GM23248 (cell line): ENCODE measurements around the gene ANKLE2. TPM values are rescaled to one million over a fixed set of nuclear protein-coding genes. Genes with fewer than 3 reads are reported as not detected.
A peak's percentile ranks its signal among the peaks of the same experiment; 100 is the strongest.

ENCODE experiments used
- DNase-seq: peaks from one replicate; pipeline ENCODE4 v3.0.0-alpha.2; 2015
- H2AFZ ChIP-seq: fragments of 200-600 bp; sonication (generic); 2 replicates; pipeline ENCODE4 v1.6.1; 2016; ENCODE audit warnings: antibody characterized with exemption
- H3F3A ChIP-seq: fragments of 200-600 bp; sonication (generic); 2 replicates; pipeline ENCODE4 v1.6.1; 2016; ENCODE audit warnings: mild to moderate bottlenecking, antibody characterized with exemption, mixed run types; ENCODE audit not compliant: insufficient read depth
- H3K27ac ChIP-seq: fragments of 200-600 bp; sonication (generic); 2 replicates; pipeline ENCODE4 v1.5.1; 2016; ENCODE audit warnings: mild to moderate bottlenecking
- H3K27me3 ChIP-seq: fragments of 200-600 bp; sonication (generic); replicated peaks from 2 replicates; pipeline ENCODE4 v1.6.1; 2016; ENCODE audit warnings: mild to moderate bottlenecking; ENCODE audit not compliant: insufficient read depth
- H3K36me3 ChIP-seq: fragments of 200-600 bp; sonication (generic); 2 replicates; pipeline ENCODE4 v1.6.1; 2016; ENCODE audit warnings: low read depth, mild to moderate bottlenecking
- H3K4me1 ChIP-seq: fragments of 200-600 bp; sonication (generic); 2 replicates; pipeline ENCODE4 v1.6.1; 2016; ENCODE audit warnings: mild to moderate bottlenecking; ENCODE audit not compliant: insufficient read depth
- H3K4me2 ChIP-seq: fragments of 200-600 bp; sonication (generic); one replicate; pipeline ENCODE4 v1.6.1; 2016; ENCODE audit warnings: mild to moderate bottlenecking; ENCODE audit not compliant: unreplicated experiment
- H3K4me3 ChIP-seq: fragments of 200-600 bp; sonication (generic); 2 replicates; pipeline ENCODE4 v1.5.1; 2016; ENCODE audit warnings: mild to moderate bottlenecking
- H3K79me2 ChIP-seq: fragments of 200-600 bp; sonication (generic); 2 replicates; pipeline ENCODE4 v1.6.1; 2016; ENCODE audit warnings: mild to moderate bottlenecking; ENCODE audit not compliant: insufficient read depth
- H3K9ac ChIP-seq: fragments of 200-600 bp; sonication (generic); 2 replicates; pipeline ENCODE4 v1.6.1; 2016; ENCODE audit warnings: mild to moderate bottlenecking
- H3K9me2 ChIP-seq: fragments of 200-600 bp; sonication (generic); 2 replicates; pipeline ENCODE4 v1.6.1; 2016; ENCODE audit warnings: mixed run types, mild to moderate bottlenecking, moderate library complexity; ENCODE audit not compliant: insufficient read depth
- H3K9me3 ChIP-seq: fragments of 200-600 bp; sonication (generic); one replicate; pipeline ENCODE4 v1.6.1; 2017; ENCODE audit warnings: low read depth
- H4K20me1 ChIP-seq: fragments of 200-600 bp; sonication (generic); 2 replicates; pipeline ENCODE4 v1.6.0; 2016; ENCODE audit not compliant: insufficient read depth
- EZH2 ChIP-seq: fragments of 200-600 bp; sonication (generic); IDR thresholded peaks from 2 replicates; pipeline ENCODE4 v1.6.1; 2018; ENCODE audit warnings: antibody characterized with exemption, mild to moderate bottlenecking; ENCODE audit not compliant: insufficient read depth, poor library complexity, severe bottlenecking
- EZH2phosphoT487 ChIP-seq: fragments of 200-600 bp; sonication (generic); IDR thresholded peaks from 2 replicates; pipeline ENCODE4 v1.6.1; 2018; ENCODE audit warnings: antibody characterized with exemption, moderate library complexity, mild to moderate bottlenecking, low read depth; ENCODE audit not compliant: insufficient read depth
- WGBS, 2 experiments: methylation state at CpG; one replicate each; pipeline ENCODE4 v1.1.6; 2015 to 2017; ENCODE audit warnings: low lambda C conversion rate in 2 of 2, low coverage in 1 of 2; ENCODE audit errors: missing lambda C conversion rate in 2 of 2; 5-methylcytosine and 5-hydroxymethylcytosine counted together
- in situ Hi-C: fragments of 300-500 bp; cut with MboI; formaldehyde crosslinking; loops from 2 replicates; pipeline ENCODE4 v1.15.0; 2020
- polyA plus RNA-seq: library from polyadenylated mRNA; unstranded; fragments of >200 nt; fragmentation: Nextera tagmentation; extraction: Ambion mirVana; gene quantifications from 2 replicates; pipeline ENCODE4 v1.2.1, GENCODE V29; 2016
- total RNA-seq: library from RNA; depleted of rRNA; stranded (reverse); fragments of >200 nt; shearing (Covaris generic); gene quantifications from 2 replicates; pipeline ENCODE4 v1.2.3, GENCODE V29; 2014

ANKLE2 gene
- total and polyA plus RNA-seq, 2 experiments from 2014 or later = 49.4 to 69.6 TPM

DNA sequence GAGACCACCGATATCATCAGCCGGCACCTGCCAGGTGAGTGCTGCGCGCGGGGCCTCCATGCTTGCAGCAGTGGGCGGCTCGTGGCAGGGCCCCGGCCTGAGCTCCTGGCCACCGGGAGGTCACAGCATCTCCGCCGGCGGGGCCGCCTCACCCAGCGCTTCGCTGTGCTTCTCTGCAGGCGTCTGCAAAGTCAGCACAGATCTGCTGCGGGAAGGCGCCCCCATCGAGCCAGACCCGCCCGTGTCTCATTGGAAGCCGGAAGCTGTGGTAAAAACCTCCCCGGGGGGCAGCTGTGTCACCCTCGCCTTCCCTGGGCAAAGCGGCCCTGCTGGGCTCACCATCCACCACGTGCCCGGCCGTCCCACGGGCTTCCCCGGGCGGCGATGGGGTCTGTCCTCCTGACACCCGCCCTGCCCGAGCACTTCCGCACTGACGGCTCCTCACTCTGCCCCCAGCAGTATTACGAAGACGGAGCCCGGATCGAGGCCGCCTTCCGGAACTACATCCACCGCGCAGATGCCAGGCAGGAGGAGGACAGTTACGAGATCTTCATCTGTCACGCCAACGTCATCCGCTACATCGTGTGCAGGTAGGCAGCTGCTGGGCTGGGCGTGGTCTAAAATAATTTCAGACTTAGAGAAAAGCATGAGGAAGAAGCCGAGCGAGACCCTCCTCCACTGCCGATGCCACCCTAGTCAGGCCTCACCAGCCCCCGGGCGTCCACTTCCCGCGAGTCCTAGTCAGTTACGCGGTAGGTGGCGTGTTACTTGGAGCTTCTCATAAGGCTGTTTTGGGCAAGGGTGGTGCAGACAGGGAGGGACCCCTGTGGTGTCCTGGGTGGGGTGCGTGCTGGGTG lies 43.9 kb downstream of the ANKLE2 start:
- peaks cover 48% of the 10 kb centered on the region for H3K79me2 ChIP-seq
- H3K9ac ChIP-seq = no peak overlapping the region
- H3K4me2 ChIP-seq = no peak overlapping the region
- TF ChIP-seq EZH2phosphoT487 (no peak), EZH2 (no peak)
- H3F3A ChIP-seq = peaks cover 10% of the 10 kb centered on the region; the same call in 1 of the 2 replicates
- H3K4me1 ChIP-seq = no peaks in the 10 kb centered on the region
- no peak overlapping the region for H3K27ac ChIP-seq
- H4K20me1 ChIP-seq = no peaks in the 10 kb centered on the region
- no peaks in the 10 kb centered on the region for H3K27me3 ChIP-seq
- H3K4me3 ChIP-seq = no peak overlapping the region
- no peak overlapping the region for H2AFZ ChIP-seq
- in situ Hi-C loops = no loop called here
- H3K9me2 ChIP-seq = no peaks in the 10 kb centered on the region
- 95% methylated on average over 58 to 61 of the region's 61 CpGs for WGBS, 2 experiments
- H3K9me3 ChIP-seq = no peaks in the 10 kb centered on the region
- peak; percentile 32 for DNase-seq
- peaks cover 13% of the 10 kb centered on the region; the same call in 1 of the 2 replicates for H3K36me3 ChIP-seq

DNA sequence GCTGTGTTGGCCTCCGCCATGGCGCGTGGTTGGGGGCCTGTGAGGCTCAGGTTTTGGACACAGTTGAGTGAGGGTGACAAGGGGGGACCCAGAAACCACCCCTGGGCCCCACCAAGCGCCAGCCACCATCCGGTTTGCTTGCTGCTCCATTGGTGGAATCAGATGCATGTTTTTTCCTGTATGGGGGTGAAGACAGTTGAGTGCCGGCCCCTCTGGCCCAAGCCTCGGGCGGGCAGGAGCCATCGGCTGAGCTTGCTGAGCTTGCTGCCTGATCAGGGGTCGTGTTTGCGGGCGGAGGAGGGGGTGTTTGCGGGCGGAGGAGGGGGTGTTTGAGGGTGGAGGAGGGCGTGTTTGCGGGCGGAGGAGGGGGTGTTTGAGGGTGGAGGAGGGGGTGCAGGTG lies 44.6 kb downstream of the ANKLE2 start:
- H3K27ac ChIP-seq = no peak overlapping the region
- H3K9me3 ChIP-seq = no peaks in the 10 kb centered on the region
- no peak for TF ChIP-seq EZH2phosphoT487
- no peak for TF ChIP-seq EZH2
- H3K9me2 ChIP-seq = no peaks in the 10 kb centered on the region
- no peak overlapping the region for H3K9ac ChIP-seq
- no peaks in the 10 kb centered on the region for H3K27me3 ChIP-seq
- peaks cover 8% of the 10 kb centered on the region; the same call in 1 of the 2 replicates for H3K36me3 ChIP-seq
- H3K4me1 ChIP-seq = no peaks in the 10 kb centered on the region
- no peak overlapping the region for H3K4me2 ChIP-seq
- DNase-seq = no peak
- H3K4me3 ChIP-seq = no peak overlapping the region
- peaks cover 48% of the 10 kb centered on the region for H3K79me2 ChIP-seq
- 84% methylated on average over 14 to 17 of the region's 17 CpGs for WGBS, 2 experiments
- no peaks in the 10 kb centered on the region for H4K20me1 ChIP-seq
- in situ Hi-C loops = no loop called here
- H2AFZ ChIP-seq = no peak overlapping the region
- peaks cover 4% of the 10 kb centered on the region; the same call in 1 of the 2 replicates for H3F3A ChIP-seq

DNA sequence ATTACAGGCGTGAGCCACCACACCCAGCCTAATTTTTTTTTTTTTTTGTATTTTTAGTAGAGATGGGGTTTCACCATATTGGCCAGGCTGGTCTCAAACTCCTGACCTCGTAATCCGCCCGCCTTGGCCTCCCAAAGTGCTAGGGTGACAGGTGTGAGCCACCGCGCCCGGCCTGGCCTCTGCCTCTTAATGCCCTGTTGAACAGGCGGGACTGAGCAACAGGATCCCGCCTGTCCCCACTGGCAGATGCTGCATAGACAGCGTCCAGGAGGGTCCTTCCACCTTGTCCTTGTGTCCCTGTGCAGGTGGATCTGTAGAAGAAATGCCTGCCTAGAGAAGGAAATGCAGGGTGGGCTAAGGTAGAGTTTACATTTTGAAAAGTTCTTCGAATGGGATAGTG lies 45.3 kb downstream of the ANKLE2 start:
- TF ChIP-seq EZH2phosphoT487 (no peak), EZH2 (no peak)
- Histone ChIP-seq H3K27ac (no peak overlapping the region), H3K9ac (no peak overlapping the region), H3K4me2 (no peak overlapping the region), H3K9me3 (no peaks in the 10 kb centered on the region), H4K20me1 (no peaks in the 10 kb centered on the region), H3F3A (no peaks in the 10 kb centered on the region), H3K27me3 (no peaks in the 10 kb centered on the region), H3K79me2 (peaks cover 48% of the 10 kb centered on the region), H2AFZ (no peak overlapping the region), H3K9me2 (no peaks in the 10 kb centered on the region), H3K4me3 (no peak overlapping the region), H3K4me1 (no peaks in the 10 kb centered on the region; the same call in 1 of the 2 replicates), H3K36me3 (0 out of 2 replicates have a peak, but pooled peaks cover 3% of the 10 kb centered on the region)
- DNase-seq = no peak
- 80% methylated on average over 11 of the region's 11 CpGs for WGBS, 2 experiments
- in situ Hi-C loops = no loop called here

DNA sequence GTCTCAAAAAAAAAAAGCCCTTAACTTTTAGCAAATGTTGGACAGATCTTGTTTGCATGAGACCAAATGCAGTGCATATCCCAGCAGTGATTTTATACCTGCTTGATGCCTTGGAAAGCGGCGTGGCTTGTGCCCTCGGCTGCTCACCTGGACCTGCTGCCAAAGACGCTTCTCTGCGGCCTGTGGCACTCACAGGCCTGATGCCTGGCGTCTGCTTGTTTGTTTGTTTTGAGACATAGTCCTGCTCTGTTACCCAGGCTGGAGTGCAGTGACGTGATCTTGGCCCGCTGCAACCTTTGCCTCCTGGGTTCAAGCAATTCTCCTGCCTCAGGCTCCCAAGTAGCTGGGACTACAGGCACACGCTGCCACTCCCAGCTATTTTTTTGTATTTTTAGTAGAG lies 45.8 kb downstream of the ANKLE2 start:
- TF ChIP-seq EZH2 (no peak), EZH2phosphoT487 (no peak)
- Histone ChIP-seq H3F3A (no peaks in the 10 kb centered on the region), H3K27ac (no peak overlapping the region), H3K4me3 (no peak overlapping the region), H3K4me1 (no peaks in the 10 kb centered on the region; the same call in 1 of the 2 replicates), H2AFZ (no peak overlapping the region), H3K79me2 (peaks cover 47% of the 10 kb centered on the region), H3K9ac (no peak overlapping the region), H4K20me1 (no peaks in the 10 kb centered on the region), H3K4me2 (no peak overlapping the region), H3K27me3 (no peaks in the 10 kb centered on the region), H3K9me3 (no peaks in the 10 kb centered on the region), H3K9me2 (no peaks in the 10 kb centered on the region), H3K36me3 (no peaks in the 10 kb centered on the region)
- in situ Hi-C loops = no loop called here
- DNase-seq = no peak
- WGBS, 2 experiments = 86 to 88% methylated on average over 9 of the region's 9 CpGs
